ENCODE results near the gene VGF.

VGF gene

GRCh38 chr7:101125989-101126650, 39.2 kb downstream of the VGF start:
- Histone ChIP-seq H3K4me2 (ENCODE audit: low read length) (no peak overlapping the region), H3K27me3 (ENCODE audit: insufficient read depth, low read length, poor library complexity) (no peaks in the 10 kb centered on the region), H3K23ac (ENCODE audit: low read length) (no peak overlapping the region), H2AK5ac (ENCODE audit: low read length) (peak overlapping the region; percentile 31), H2BK5ac (ENCODE audit: low read length) (no peak overlapping the region), H2BK120ac (ENCODE audit: low read depth, low read length) (no peak overlapping the region), H3K36me3 (ENCODE audit: control insufficient read depth, insufficient read depth, low read length) (no peaks in the 10 kb centered on the region), H3K18ac (ENCODE audit: low read length) (peak overlapping the region; percentile 15), H3K4me3 (ENCODE audit: low read length) (no peak overlapping the region), H3K4me1 (ENCODE audit: control insufficient read depth, low read depth, low read length) (peaks cover 4% of the 10 kb centered on the region), H4K5ac (ENCODE audit: low read length) (no peak overlapping the region), H3K56ac (ENCODE audit: low read length) (peak overlapping the region; percentile 17), H2BK15ac (replicated peaks; ENCODE audit: low read depth) (no peak overlapping the region), H3K79me1 (ENCODE audit: low read length) (no peaks in the 10 kb centered on the region), H4K8ac (ENCODE audit: low read depth, low read length) (no peak overlapping the region), H3K9ac (ENCODE audit: low read length) (no peak overlapping the region), H3K79me2 (ENCODE audit: control insufficient read depth, insufficient read depth, low read length) (no peaks in the 10 kb centered on the region), H3K4ac (ENCODE audit: low read depth, low read length) (peak overlapping the region; percentile 19), H3K27ac (ENCODE audit: low read depth, low read length) (no peak overlapping the region)
- DNase-seq = no peak
- WGBS (ENCODE audit: extremely low coverage, insufficient coverage, low lambda C conversion rate) = no CpG with 5 or more reads among the region's 15 CpGs

- Histone ChIP-seq H2BK120ac (ENCODE audit: low read depth, low read length) (no peak overlapping the region), H3K4me2 (ENCODE audit: low read length) (no peak overlapping the region), H3K79me2 (ENCODE audit: control insufficient read depth, insufficient read depth, low read length) (no peaks in the 10 kb centered on the region), H2BK15ac (replicated peaks; ENCODE audit: low read depth) (no peak overlapping the region), H3K56ac (ENCODE audit: low read length) (no peak overlapping the region), H3K27ac (ENCODE audit: low read depth, low read length) (no peak overlapping the region), H3K4me1 (ENCODE audit: control insufficient read depth, low read depth, low read length) (peaks cover 4% of the 10 kb centered on the region), H3K4me3 (ENCODE audit: low read length) (no peak overlapping the region), H4K8ac (ENCODE audit: low read depth, low read length) (no peak overlapping the region), H4K5ac (ENCODE audit: low read length) (no peak overlapping the region), H3K27me3 (ENCODE audit: insufficient read depth, low read length, poor library complexity) (no peaks in the 10 kb centered on the region), H3K79me1 (ENCODE audit: low read length) (no peaks in the 10 kb centered on the region), H3K36me3 (ENCODE audit: control insufficient read depth, insufficient read depth, low read length) (no peaks in the 10 kb centered on the region), H3K18ac (ENCODE audit: low read length) (peak overlapping the region; percentile 8), H3K4ac (ENCODE audit: low read depth, low read length) (no peak overlapping the region), H2AK5ac (ENCODE audit: low read length) (no peak overlapping the region), H3K23ac (ENCODE audit: low read length) (no peak overlapping the region), H2BK5ac (ENCODE audit: low read length) (no peak overlapping the region), H3K9ac (ENCODE audit: low read length) (no peak overlapping the region)
- no CpG with 5 or more reads among the region's 7 CpGs for WGBS (ENCODE audit: extremely low coverage, insufficient coverage, low lambda C conversion rate)
- peak; percentile 83 for DNase-seq
Measured at GRCh38 chr7:101124376-101125056, 40.9 kb downstream of the VGF start.

- H4K8ac ChIP-seq (ENCODE audit: low read depth, low read length) = no peak overlapping the region
- no peak overlapping the region for H3K27ac ChIP-seq (ENCODE audit: low read depth, low read length)
- no peak overlapping the region for H2BK5ac ChIP-seq (ENCODE audit: low read length)
- H3K56ac ChIP-seq (ENCODE audit: low read length) = no peak overlapping the region
- no peaks in the 10 kb centered on the region for H3K79me2 ChIP-seq (ENCODE audit: control insufficient read depth, insufficient read depth, low read length)
- H3K27me3 ChIP-seq (ENCODE audit: insufficient read depth, low read length, poor library complexity) = no peaks in the 10 kb centered on the region
- no peak overlapping the region for H4K5ac ChIP-seq (ENCODE audit: low read length)
- no peaks in the 10 kb centered on the region for H3K36me3 ChIP-seq (ENCODE audit: control insufficient read depth, insufficient read depth, low read length)
- no peak overlapping the region for H2BK120ac ChIP-seq (ENCODE audit: low read depth, low read length)
- no peak for DNase-seq
- H3K4me2 ChIP-seq (ENCODE audit: low read length) = no peak overlapping the region
- no peak overlapping the region for H3K23ac ChIP-seq (ENCODE audit: low read length)
- H3K79me1 ChIP-seq (ENCODE audit: low read length) = no peaks in the 10 kb centered on the region
- H3K4me3 ChIP-seq (ENCODE audit: low read length) = no peak overlapping the region
- no peak overlapping the region for H3K18ac ChIP-seq (ENCODE audit: low read length)
- WGBS (ENCODE audit: extremely low coverage, insufficient coverage, low lambda C conversion rate) = no CpG with 5 or more reads among the region's 3 CpGs
- no peak overlapping the region for H3K9ac ChIP-seq (ENCODE audit: low read length)
- peaks cover 4% of the 10 kb centered on the region for H3K4me1 ChIP-seq (ENCODE audit: control insufficient read depth, low read depth, low read length)
- no peak overlapping the region for H3K4ac ChIP-seq (ENCODE audit: low read depth, low read length)
- no peak overlapping the region for H2AK5ac ChIP-seq (ENCODE audit: low read length)
- H2BK15ac ChIP-seq (replicated peaks; ENCODE audit: low read depth) = no peak overlapping the region
Measured at GRCh38 chr7:101123703-101124068, 41.7 kb downstream of the VGF start.

GRCh38 chr7:101122933-101123702, 42.3 kb downstream of the VGF start:
- H4K8ac ChIP-seq (ENCODE audit: low read depth, low read length) = no peak overlapping the region
- H3K36me3 ChIP-seq (ENCODE audit: control insufficient read depth, insufficient read depth, low read length) = no peaks in the 10 kb centered on the region
- no peak overlapping the region for H3K4ac ChIP-seq (ENCODE audit: low read depth, low read length)
- WGBS (ENCODE audit: extremely low coverage, insufficient coverage, low lambda C conversion rate) = no CpG with 5 or more reads among the region's 11 CpGs
- peak overlapping the region; percentile 64 for H3K27ac ChIP-seq (ENCODE audit: low read depth, low read length)
- no peak overlapping the region for H2BK5ac ChIP-seq (ENCODE audit: low read length)
- H4K5ac ChIP-seq (ENCODE audit: low read length) = no peak overlapping the region
- no peaks in the 10 kb centered on the region for H3K27me3 ChIP-seq (ENCODE audit: insufficient read depth, low read length, poor library complexity)
- H3K18ac ChIP-seq (ENCODE audit: low read length) = peak overlapping the region; percentile 34
- no peak overlapping the region for H2AK5ac ChIP-seq (ENCODE audit: low read length)
- peaks cover 4% of the 10 kb centered on the region for H3K4me1 ChIP-seq (ENCODE audit: control insufficient read depth, low read depth, low read length)
- no peak for DNase-seq
- H3K4me2 ChIP-seq (ENCODE audit: low read length) = no peak overlapping the region
- no peak overlapping the region for H2BK120ac ChIP-seq (ENCODE audit: low read depth, low read length)
- H3K4me3 ChIP-seq (ENCODE audit: low read length) = no peak overlapping the region
- H2BK15ac ChIP-seq (replicated peaks; ENCODE audit: low read depth) = no peak overlapping the region
- no peak overlapping the region for H3K23ac ChIP-seq (ENCODE audit: low read length)
- H3K79me1 ChIP-seq (ENCODE audit: low read length) = no peaks in the 10 kb centered on the region
- H3K56ac ChIP-seq (ENCODE audit: low read length) = peak overlapping the region; percentile 67
- H3K79me2 ChIP-seq (ENCODE audit: control insufficient read depth, insufficient read depth, low read length) = no peaks in the 10 kb centered on the region
- H3K9ac ChIP-seq (ENCODE audit: low read length) = no peak overlapping the region

GRCh38 chr7:101121991-101122932, 43.1 kb downstream of the VGF start:
- peak overlapping the region; percentile 67 for H3K56ac ChIP-seq (ENCODE audit: low read length)
- no peak overlapping the region for H3K23ac ChIP-seq (ENCODE audit: low read length)
- H3K27me3 ChIP-seq (ENCODE audit: insufficient read depth, low read length, poor library complexity) = no peaks in the 10 kb centered on the region
- H3K9ac ChIP-seq (ENCODE audit: low read length) = peak overlapping the region; percentile 25
- H2BK120ac ChIP-seq (ENCODE audit: low read depth, low read length) = peak overlapping the region; percentile 19
- H3K4me2 ChIP-seq (ENCODE audit: low read length) = no peak overlapping the region
- H3K79me2 ChIP-seq (ENCODE audit: control insufficient read depth, insufficient read depth, low read length) = no peaks in the 10 kb centered on the region
- peak overlapping the region; percentile 64 for H3K27ac ChIP-seq (ENCODE audit: low read depth, low read length)
- WGBS (ENCODE audit: extremely low coverage, insufficient coverage, low lambda C conversion rate) = no CpG with 5 or more reads among the region's 17 CpGs
- H3K18ac ChIP-seq (ENCODE audit: low read length) = peak overlapping the region; percentile 52
- H2BK5ac ChIP-seq (ENCODE audit: low read length) = no peak overlapping the region
- peaks cover 4% of the 10 kb centered on the region for H3K4me1 ChIP-seq (ENCODE audit: control insufficient read depth, low read depth, low read length)
- DNase-seq = peak; percentile 96
- no peak overlapping the region for H3K4me3 ChIP-seq (ENCODE audit: low read length)
- H4K8ac ChIP-seq (ENCODE audit: low read depth, low read length) = no peak overlapping the region
- H2BK15ac ChIP-seq (replicated peaks; ENCODE audit: low read depth) = no peak overlapping the region
- H3K36me3 ChIP-seq (ENCODE audit: control insufficient read depth, insufficient read depth, low read length) = no peaks in the 10 kb centered on the region
- no peak overlapping the region for H2AK5ac ChIP-seq (ENCODE audit: low read length)
- no peak overlapping the region for H3K4ac ChIP-seq (ENCODE audit: low read depth, low read length)
- no peak overlapping the region for H4K5ac ChIP-seq (ENCODE audit: low read length)
- no peaks in the 10 kb centered on the region for H3K79me1 ChIP-seq (ENCODE audit: low read length)

Measured in mesendoderm (in vitro differentiated cells).